GM21528 (cell line): ENCODE results near the gene CBFA2T3.

Experiments
- ATAC-seq: cut with Tn5 transposase; IDR thresholded peaks from one replicate; pipeline ENCODE4 v1.9.1; 2021; ENCODE audit warnings: mild to moderate bottlenecking, moderate library complexity; ENCODE audit not compliant: unreplicated experiment, low FRiP score

CBFA2T3 gene

DNA sequence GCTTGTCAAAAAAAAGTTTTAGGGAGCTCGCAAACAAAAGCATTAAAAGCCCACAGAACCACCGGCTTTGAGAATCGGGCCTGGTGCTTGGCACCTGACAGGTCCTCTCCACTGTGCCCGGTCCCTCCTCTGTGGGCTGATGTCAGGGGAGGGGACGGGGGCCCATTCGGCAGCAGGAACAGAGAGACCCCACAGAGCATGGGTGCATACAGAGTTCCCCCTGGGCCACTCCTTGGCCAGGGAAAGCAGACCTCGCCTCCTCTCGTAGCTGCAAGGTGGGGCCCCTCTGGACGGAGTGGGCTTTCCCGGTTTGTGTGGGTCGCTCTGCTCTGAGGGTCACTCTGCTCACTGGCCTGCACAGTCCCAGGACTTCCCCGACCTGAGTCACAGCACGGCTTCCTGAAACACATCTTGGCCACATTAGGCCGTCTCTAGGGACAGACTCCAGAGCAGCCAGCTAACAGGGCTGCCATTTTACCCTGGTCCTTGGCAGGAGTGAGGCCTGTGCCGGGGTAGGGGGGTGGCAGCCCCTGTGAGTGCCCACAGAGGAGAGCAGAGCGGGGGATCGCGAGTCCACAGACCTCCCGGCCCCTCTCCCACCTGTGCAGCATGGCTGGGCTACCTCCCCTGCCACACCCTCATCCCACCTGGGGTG, 11.1 kb downstream of the CBFA2T3 start:
- ATAC-seq, result no peak

DNA sequence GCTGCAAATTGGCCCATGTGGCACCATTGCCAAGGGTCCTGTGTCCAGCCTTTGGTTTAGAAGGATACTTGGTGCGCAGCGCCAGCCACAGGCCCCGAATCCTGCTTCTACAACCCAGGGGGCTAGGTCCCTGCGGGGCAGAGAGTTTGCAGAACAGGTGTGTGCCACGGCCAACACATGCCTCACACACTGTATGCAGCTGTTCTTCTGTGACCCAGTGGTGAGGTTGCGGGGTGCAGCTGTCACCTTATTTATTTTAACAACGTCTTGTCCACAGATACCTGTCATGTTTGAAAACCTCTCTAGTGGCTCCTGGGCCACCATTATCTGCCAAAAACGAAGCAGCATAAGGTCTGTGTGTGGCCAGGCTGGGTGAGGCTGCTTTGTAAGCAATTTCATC, 11.6 kb downstream of the CBFA2T3 start:
- no peak for ATAC-seq

DNA sequence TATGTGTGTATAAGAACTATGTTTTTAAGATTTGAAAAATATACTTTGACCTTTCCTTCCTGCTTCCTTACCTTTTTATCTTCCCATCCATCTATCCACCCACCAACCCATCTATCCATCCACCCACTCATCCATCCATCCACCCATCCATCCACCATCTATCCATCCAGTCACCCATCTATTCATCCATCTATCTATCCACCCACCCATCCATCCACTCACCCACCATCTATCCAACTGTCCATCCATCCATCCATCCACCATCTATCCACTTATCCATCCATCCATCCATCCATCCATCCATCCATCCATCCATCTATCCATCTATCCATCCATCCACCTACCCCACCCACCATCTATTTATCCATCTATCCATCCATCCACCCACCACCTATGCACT, 12.4 kb downstream of the CBFA2T3 start:
- no peak for ATAC-seq

DNA sequence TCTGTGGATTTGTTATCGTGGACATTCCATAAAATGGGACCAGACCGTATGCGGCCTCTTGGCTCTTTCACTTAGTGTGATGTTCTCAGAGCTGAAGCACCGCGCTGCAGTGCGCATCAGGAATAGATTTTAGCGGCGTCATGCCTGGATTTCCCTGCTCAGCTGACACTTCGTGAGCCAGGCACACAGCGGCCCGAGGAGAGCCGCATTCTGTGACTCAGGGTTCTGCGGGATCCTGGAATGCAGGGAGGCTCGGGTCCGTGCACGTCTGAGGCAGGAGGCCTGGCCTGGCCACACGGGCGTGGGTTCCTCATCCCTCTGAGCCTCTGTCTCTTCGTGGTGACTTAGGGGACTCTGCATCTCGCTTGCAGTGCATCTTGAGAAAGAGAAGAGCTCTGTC, 13.4 kb downstream of the CBFA2T3 start:
- no peak for ATAC-seq

DNA sequence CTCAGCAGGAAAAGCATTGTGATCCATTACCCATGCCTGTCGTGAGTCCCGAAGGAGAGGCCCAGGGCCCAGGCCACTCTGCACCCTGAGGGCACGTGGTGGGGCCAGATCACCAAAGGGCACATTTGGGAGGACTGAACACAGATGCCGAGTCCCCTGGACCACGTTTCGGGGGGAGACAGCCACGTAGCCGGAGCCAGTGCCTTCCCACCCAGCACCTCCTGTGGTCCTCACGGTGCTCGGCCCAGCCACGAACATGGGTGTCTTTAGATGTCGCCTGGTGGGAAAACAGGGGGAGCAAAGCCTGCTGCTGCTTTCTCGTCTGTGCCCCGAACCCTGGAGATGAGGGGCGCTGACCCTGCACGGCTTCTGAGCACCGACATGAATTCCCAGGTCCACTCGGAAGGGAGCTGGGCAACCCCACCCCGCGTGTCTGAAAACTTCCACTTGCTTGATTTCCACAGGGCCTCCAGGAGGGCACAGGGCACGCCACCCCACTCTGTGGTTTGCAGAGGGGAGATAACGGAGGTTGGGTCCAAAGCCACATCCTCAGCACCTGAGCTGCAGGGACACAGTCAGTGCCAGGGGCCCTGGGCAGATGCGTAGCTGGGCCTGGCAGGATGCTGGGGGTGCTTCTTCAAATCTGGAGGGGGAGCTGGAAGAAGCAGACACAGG, 14.4 kb downstream of the CBFA2T3 start:
- no peak for ATAC-seq

DNA sequence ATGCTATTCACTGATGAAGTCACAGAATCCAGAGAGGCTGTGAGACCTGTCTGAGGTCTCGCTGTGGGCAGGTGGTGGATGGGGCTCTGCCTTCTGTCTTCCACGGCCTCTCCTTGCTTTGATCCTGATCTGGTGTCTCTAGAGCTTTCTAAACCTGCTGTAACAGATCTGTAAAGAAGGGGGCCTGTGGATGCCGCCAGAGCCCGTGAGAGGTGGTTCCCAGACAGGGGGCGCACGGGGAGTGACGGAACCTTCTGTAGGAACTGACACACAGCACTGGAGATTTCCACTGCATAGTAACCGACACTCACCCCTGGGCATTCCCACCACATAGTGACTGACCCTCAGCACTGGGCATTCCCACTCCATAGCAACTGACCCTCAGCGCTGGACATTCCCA, 16.0 kb downstream of the CBFA2T3 start:
- no peak for ATAC-seq

DNA sequence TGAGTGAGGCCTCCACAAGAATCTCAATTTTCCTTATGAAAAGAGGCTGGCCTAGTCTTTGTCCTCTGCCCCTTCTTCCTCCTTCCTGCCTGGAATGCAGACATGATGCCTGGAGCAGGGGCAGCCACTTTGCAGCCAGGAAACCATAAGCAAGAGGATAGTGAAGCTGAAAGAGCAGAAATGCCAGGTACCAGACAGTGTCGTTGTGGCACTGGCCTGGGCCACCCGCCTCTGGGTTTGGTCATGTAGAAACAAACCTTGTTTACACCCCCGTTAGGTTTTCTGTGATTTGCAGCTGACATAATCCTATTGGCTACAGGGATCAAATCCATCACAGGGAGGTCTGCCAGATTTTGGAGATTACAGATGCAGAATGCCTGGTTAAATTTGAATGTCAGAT, 16.5 kb downstream of the CBFA2T3 start:
- ATAC-seq, result no peak

DNA sequence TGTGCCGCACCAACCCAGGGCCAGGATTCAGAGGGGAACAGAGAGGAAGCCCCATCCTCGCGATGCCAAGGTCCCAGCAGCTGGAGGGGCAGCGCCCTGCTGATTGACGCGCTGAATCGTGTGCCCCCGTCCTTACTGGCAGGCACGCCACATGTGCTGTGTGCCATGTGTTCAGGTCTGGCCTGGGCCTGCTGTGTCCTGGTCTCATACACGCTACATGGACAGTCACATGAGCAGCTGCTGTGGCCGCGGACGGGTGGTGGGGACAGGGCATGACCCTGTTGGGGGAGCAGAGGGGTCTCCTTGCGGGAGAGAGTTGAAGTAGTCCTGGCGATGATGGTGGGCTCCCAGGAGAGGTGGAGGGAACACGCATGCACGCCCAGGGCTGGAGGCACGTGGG, 18.0 kb downstream of the CBFA2T3 start:
- no peak for ATAC-seq

DNA sequence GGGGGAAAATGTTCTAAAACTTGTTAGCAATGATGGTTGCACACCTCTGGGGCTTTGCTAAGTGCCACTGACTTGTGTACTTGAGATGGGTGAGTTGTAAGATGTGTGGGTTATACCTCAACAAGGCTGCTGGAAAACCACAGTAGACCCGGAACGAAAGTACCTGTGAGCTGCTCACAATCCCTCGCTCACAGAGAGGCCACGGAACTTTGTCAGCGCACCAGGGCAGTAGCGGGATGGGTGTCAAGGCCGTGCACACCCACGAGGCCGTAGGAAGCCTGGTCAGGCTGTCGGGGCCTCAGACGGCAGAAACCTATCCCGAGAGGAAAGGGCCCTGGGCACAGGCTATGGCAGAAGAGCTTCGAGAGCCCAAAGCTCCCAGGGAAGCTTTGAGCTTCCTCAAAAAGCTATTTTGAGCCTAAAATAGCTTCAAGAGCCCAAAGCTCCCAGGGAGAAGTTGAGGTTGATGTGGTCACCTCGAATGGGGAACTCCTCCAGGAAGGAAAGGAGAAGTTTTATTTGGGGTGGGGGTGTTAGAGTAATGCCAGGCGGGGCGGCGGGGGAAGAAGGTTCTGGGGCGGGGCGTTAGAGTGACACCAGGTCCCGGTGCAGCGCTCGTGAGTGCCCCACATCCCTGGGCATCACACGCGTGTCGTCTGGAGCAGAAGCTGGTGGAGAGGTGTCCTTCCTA, 19.0 kb downstream of the CBFA2T3 start:
- no peak for ATAC-seq

DNA sequence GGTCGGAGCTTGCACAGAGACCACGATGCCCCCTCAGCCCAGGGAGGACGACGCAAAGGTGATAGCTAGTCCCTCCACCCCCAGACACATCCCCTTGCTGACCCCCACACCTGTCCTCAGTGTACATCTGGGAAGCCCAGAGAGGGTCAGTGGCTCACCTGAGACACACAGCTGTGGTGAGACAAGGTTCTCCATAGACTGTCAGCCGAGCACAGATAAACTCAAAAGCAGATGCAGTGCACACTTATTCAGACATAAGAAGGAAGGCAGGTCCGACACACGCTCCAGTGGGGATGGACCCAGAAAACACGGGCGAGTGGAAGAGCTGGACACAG, 19.6 kb downstream of the CBFA2T3 start:
- ATAC-seq, result no peak

DNA sequence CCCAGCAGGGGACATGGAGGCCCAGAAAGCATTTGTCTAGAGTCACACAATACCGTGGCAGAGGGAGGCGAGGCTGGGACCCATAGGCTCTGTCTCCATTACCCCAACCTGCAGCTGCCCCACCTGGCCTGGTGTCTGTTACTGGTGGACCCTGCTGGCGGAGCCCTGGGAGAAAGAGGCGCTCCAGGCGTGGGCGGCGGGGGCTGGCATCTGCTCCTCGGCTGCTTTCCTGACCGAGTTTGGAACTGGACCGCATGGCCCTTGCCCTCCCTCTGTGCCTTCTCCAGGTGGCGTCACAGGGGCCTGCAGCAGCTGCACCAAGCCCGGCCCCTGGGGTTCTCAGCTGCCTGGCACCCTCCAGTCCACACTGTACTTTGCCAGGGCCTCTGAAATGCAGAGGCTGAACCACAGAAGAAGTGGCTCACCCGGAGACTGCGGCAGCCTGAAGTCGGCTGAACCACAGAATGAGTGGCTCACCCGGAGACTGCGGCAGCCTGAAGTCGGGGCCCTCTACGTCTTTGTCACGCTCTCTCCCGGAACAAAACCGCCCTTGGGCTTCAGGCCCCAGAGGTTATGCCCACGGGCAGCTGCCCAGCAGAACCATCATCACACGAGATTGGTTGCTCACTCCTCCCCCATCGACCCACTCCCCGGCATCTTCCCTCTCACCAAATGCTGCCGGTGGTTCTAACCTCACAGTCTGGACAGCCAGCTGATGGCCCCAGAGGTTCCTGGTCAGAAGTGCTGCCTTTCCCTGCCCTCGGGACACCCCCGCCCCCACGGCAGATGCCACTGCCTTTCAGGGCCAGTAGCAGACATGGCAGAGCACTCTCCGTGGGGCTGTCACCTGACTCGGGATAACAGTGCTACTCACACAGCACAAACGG, 20.2 kb downstream of the CBFA2T3 start:
- no peak for ATAC-seq

DNA sequence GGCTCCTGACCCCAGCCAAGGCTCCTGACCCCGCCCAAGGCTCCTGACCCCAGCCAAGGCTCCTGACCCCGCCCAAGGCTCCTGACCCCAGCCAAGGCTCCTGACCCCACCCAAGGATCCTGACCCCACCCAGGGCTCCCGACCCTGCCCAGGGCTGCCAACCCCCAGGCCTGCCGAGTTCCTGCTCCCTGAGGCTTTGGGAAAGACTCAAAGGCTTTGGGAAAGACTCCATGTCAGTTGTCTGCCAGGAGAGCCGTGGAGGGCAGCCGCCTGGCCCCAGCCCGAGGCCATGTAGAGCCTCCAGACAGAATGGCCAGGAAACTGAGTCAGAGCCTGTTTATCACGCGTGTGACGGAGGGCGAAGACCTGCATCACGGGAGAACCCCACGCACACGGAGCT, 21.1 kb downstream of the CBFA2T3 start:
- no peak for ATAC-seq

DNA sequence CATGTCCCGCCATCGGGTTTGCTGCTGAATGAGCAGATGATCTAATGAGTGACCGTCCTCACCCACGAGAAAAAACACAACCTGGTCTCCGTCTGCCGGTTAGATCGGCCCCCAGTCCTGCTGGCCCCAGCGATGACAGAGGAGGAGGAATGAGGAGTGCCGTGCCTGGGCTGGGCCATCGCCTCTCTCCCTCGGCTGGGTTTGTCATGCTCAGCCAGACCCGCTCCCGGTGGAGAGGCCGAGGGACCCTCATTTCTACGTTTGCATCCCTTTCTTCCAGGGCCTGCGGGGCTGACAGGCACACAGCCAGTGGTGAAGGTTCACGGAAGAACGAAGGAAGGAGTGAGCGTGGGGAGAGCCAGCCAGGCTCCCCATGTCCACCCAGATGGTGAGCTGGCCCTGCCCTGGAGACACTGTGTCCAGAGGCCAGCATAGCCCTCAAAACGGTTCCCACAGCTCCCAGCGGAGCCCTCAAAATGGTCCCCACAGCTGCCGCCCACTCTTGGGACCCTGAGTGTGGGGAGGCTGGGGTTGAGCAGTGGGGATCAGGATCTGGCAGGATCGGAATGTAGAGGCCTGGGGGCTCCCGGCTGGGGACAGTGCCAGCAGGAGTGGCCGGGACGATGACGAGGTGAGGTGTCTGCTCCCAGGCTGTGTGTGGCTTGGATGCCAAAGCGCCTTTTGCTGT, 23.9 kb downstream of the CBFA2T3 start:
- ATAC-seq, result no peak

DNA sequence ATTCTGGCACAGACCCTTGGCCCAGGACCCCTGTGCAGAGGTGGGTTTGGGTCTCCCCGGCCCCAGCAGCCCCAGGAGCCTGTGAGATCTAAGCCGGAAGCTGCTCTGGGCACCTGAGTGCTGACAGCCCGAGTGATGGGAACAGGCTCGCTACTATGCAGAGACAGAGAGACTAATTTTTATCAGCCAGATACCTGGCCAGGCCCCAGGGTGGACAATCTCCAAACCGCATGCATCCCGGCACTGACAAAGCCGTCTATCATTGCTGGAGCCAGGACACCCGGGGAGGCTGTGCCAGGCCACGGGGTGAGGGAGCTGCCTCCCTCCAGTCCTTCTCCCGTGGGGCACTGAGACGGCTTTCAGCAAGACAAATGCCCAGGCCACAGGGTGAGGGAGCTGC, 25.0 kb downstream of the CBFA2T3 start:
- ATAC-seq, result no peak

DNA sequence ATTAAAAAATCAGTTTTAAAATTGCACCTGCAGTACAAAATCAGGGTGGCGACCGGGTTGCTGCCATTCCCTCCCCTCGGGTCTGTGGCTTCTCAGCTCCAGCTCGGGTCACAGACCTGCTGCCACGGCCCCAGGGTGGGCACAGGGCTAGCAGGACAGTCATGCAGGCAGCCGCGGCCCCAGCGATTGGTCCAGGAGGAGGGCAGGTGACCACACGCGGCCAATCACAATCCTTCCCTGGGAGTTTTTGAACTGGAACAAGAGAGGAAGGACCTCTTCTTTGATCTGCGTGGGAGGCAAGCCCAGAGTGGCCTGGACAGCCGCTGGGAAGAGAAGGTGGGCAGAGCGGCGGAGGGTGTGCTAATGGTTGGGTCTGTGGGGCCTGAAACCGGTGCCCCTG, 25.5 kb downstream of the CBFA2T3 start:
- ATAC-seq, result no peak

DNA sequence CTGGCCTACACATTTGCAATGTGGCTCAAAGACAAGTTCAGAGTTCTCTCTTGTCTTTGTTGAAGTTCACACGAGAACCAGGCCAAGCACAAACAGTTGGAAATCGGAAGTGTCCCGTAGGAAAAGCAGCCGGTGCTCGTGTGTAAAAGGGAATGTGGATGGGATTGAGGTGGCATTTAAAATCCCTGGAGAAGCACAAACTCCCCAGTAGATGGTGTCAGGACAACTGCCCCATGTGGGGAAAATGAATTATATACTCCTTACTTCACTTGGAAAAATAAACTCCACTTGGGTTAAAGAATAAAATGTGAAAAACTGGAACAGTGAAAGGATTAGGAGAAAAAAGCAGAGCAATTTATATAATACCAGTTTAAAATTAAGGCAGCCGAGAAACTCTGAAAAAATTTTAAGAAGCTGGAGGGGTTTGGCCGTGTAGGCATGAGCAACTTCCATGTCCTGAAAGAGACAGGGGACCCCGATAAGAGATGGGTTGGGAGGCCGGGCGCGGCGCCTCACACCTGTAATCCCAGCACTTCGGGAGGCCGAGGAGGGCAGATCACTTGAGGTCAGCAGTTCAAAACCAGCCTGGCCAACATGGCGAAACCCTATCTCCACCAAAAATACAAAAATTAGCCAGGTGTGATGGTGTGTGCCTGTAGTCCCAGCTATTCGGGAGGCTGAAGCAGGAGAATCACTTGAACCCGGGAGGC, 28.1 kb downstream of the CBFA2T3 start:
- ATAC-seq, result no peak

DNA sequence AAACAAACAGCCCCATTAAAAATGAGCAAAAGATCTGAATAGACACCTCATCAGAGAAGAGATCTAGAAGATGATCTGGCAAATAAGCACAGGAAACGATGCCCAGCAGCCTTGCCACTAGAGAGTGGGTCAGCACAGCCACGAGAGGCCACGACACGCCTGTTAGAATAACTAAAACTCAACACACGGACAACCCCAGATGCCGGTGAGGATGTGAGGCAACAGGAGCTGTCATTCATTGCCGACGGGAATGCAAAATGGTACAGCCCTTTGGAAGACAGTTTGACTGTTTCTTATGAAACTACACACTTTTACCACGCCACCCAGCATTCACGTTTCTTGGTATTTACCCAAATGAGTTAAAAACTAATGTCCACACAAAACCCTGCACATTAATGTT, 31.5 kb downstream of the CBFA2T3 start:
- no peak for ATAC-seq

DNA sequence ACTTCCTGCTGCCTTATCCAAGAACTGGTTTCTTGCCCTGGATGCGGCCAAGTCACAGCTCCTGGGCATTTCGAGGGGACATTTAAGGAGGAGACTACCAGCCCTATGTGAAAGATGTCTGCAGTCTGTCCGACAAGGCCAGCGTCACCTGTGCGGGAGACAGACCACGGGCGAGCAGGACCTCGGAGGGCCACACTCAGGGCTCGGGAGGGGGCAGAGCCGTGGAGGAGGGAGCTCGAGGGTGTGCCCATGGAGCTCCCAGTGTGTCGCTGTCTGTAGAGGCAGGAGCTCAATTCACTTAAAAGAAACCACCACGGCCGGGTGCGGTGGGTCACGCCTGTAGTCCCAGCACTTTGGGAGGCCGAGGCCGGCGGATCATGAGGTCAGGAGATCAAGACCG, 33.3 kb downstream of the CBFA2T3 start:
- no peak for ATAC-seq

DNA sequence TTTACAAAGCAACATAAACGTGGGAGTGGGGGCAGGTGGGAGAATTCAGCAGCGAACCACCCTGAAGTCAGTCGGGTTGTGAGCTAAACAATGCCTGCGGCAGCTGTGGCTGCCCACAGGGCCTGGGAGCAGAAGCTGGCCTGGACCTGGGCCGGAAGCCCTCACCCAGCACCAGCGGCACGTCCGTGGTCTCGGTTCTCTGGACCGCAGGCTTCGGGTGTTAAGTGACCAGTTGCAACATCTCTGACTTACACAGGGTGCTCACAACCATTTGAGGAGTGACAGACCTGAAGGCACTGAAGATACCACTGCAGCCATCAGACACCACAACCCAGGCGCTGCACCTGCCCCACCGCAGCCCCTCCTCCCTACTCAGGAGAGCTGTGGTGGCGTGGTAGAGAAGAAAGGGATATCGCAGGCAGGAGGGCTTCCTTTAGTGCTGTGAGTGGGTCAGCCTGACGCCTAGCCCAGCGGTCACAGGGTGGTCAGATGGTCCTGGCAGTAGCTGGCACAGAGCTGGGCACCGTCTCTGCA, 33.8 kb downstream of the CBFA2T3 start:
- ATAC-seq, result no peak
